Mesodermal cell (in vitro differentiated cells): Measurements from ENCODE around the gene ARMC7.
A peak's percentile ranks its signal among the peaks of the same experiment; 100 is the strongest.
"Not testable (repeated sequence)": the region's sequence is repeated elsewhere in the genome, so short reads cannot be mapped to it uniquely, and the experiment has no call there.

Source experiments
- H3K27ac ChIP-seq: 2 replicates; pipeline ENCODE4 v1.7.0; 2013; ENCODE audit warnings: mild to moderate bottlenecking, low read depth, low read length, moderate library complexity; ENCODE audit not compliant: severe bottlenecking
- H3K36me3 ChIP-seq: 2 replicates; pipeline ENCODE4 v1.7.1; 2013; ENCODE audit warnings: mild to moderate bottlenecking, low read length, moderate library complexity; ENCODE audit not compliant: control insufficient read depth, insufficient read depth
- H3K4me1 ChIP-seq: one replicate; pipeline ENCODE4 v1.7.1; 2013; ENCODE audit warnings: mild to moderate bottlenecking, low read length; ENCODE audit not compliant: insufficient read depth, control insufficient read depth, poor library complexity, severe bottlenecking
- H3K4me3 ChIP-seq: 2 replicates; pipeline ENCODE4 v1.7.0; 2013; ENCODE audit warnings: low read length, control low read depth, mild to moderate bottlenecking; ENCODE audit not compliant: insufficient read depth, poor library complexity, severe bottlenecking; ENCODE audit errors: extremely low read depth
- H3K9me3 ChIP-seq: 2 replicates; pipeline ENCODE4 v1.7.1; 2013; ENCODE audit warnings: mild to moderate bottlenecking, low read length, moderate library complexity; ENCODE audit not compliant: control insufficient read depth
- WGBS, 2 experiments: methylation state at CpG; one replicate each; pipeline ENCODE4 v1.1.5; 2013; ENCODE audit warnings: missing lambda C conversion rate in 2 of 2; ENCODE audit not compliant: insufficient coverage in 2 of 2; 5-methylcytosine and 5-hydroxymethylcytosine counted together

The ARMC7 gene

GRCh38 chr17:75155191-75155601 is 45.4 kb downstream of the ARMC7 start:
- Histone ChIP-seq H3K4me1 (peaks cover 13% of the 10 kb centered on the region), H3K4me3 (peak overlapping the region; percentile 16), H3K9me3 (no peaks in the 10 kb centered on the region), H3K27ac (peak overlapping the region; percentile 76), H3K36me3 (peaks cover 22% of the 10 kb centered on the region)
- WGBS, 2 experiments: 67% methylated on average over 1 of the region's 3 CpGs; no CpG with 5 or more reads in 1 of the 2 experiments

GRCh38 chr17:75158480-75158879 is 48.7 kb downstream of the ARMC7 start:
- peaks cover 20% of the 10 kb centered on the region for H3K36me3 ChIP-seq
- 95 to 98% methylated on average over 6 to 7 of the region's 8 CpGs for WGBS, 2 experiments
- not testable (repeated sequence) for H3K9me3 ChIP-seq, H3K4me3 ChIP-seq, H3K27ac ChIP-seq, H3K4me1 ChIP-seq

DNA sequence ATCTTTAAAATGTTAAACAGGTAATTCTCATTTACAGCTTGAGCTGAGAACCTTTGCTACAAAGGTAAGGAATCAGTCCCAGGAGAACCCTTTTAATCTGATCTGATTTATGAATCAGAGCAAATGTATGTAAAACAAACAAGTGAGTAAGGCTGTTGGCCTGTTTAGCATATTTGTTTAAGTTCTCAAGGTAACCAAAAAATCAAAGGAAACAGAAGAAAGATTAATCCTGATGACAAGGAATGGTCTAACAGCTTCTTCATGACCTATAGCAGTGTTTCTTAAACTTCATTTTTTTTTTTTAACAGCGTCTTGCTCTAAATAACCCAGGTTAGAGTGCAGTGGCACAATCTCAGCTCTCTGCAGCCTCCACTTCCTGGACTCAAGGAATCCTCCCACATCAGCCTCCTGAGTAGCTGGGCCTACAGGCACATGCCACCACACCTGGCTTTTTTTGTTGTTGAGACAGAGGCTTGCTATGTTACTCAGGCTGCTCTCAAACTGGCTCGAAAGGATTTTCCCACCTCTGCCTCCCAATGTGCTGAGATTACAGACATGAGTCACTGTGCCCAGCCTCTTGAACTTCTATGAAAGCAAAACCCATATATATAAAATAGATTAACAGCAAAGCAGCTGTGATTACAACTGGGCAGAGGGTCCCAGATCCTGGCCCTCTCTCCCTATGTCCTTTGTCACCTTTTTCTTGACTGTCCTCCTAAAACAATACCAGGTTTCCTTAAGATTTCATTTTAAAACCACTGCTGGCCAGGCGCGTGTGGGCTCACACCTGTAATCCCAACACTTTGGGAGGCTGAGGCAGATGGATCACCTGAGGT is 49.6 kb downstream of the ARMC7 start:
- no peaks in the 10 kb centered on the region for H3K9me3 ChIP-seq
- H3K4me1 ChIP-seq: peaks cover 10% of the 10 kb centered on the region
- H3K4me3 ChIP-seq: no peak overlapping the region
- WGBS, 2 experiments: 94 to 100% methylated on average over 2 to 3 of the region's 4 CpGs
- peak overlapping the region; percentile 30 for H3K27ac ChIP-seq
- peaks cover 25% of the 10 kb centered on the region for H3K36me3 ChIP-seq

DNA sequence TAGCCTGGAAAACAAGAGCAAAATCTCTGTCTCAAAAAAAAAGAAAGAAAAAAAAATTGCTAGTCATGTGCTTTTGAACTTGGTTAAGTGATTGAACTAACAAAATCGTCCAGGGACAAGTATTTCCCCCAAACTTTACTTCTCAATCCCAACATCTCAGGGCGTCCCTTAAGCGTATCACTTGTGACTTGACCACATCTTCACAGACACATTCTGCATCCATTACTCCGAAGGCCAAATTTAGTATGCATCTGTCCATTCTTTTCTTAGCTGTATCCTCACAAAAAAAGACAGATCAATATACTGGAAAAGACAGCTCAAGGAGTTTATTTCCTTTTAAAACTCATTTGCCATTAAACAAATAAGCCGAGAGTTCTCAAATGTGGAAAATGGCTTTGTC is 50.4 kb downstream of the ARMC7 start:
- 88 to 96% methylated on average over 4 of the region's 5 CpGs for WGBS, 2 experiments

DNA sequence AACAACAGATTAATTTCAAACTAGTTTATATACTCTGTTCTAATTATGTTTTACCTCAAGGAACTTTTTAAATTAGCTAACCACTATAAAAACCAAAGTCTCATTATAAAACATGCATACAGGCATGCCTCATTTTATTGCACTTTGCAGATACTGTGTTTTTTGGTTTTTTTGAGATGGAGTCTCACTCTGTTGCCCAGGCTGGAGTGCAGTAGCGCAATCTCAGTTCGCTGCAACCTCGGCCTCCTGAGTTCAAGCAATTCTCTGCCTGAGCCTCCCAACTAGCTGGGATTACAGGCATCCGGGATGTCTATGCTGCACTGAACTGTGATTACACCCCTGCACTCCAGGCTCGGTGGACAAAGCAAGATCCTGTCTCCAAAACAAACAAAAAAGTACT is 53.3 kb downstream of the ARMC7 start:
- Histone ChIP-seq H3K4me3 (no peak overlapping the region), H3K9me3 (no peaks in the 10 kb centered on the region), H3K4me1 (peaks cover 4% of the 10 kb centered on the region), H3K36me3 (peaks cover 44% of the 10 kb centered on the region), H3K27ac (no peak overlapping the region)
- WGBS, 2 experiments: 87 to 97% methylated on average over 5 of the region's 5 CpGs

More for the DNA sequence above, 50.4 kb downstream of the ARMC7 start:
- peaks cover 32% of the 10 kb centered on the region for H3K36me3 ChIP-seq
- no peak overlapping the region for H3K27ac ChIP-seq
- H3K4me1 ChIP-seq: peaks cover 5% of the 10 kb centered on the region
- H3K4me3 ChIP-seq: no peak overlapping the region
- H3K9me3 ChIP-seq: no peaks in the 10 kb centered on the region

DNA sequence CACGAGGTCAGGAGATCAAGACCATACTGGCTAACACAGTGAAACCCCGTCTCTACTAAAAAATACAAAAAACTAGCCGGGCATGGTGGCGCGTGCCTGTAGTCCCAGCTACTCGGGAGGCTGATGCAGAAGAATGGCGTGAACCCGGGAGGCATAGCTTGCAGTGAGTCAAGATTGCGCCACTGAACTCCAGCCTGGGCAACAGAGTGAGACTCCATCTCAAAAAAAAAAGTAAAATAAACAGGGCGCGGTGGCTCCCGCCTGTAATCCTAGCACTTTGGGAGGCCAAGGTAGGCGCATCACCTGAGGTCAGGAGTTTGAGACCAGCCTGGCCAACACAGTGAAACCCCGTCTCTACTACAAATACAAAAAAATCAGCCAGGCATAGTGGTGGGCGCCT is 54.8 kb downstream of the ARMC7 start:
- H3K36me3 ChIP-seq: peaks cover 53% of the 10 kb centered on the region
- not testable (repeated sequence) for H3K27ac ChIP-seq, H3K4me3 ChIP-seq, H3K9me3 ChIP-seq, H3K4me1 ChIP-seq
- 82 to 98% methylated on average over 11 to 12 of the region's 15 CpGs for WGBS, 2 experiments

GRCh38 chr17:75168998-75169397 is 59.2 kb downstream of the ARMC7 start:
- WGBS, 2 experiments: 90% methylated on average over 2 of the region's 4 CpGs; no CpG with 5 or more reads in 1 of the 2 experiments
- Histone ChIP-seq H3K9me3 (no peaks in the 10 kb centered on the region), H3K27ac (no peak overlapping the region), H3K4me1 (no peaks in the 10 kb centered on the region), H3K36me3 (peaks cover 84% of the 10 kb centered on the region), H3K4me3 (no peak overlapping the region)

- no peaks in the 10 kb centered on the region for H3K4me1 ChIP-seq
- no peak overlapping the region for H3K27ac ChIP-seq
- WGBS, 2 experiments: 95 to 100% methylated on average over 2 of the region's 4 CpGs
- H3K9me3 ChIP-seq: no peaks in the 10 kb centered on the region
- H3K36me3 ChIP-seq: peaks cover 94% of the 10 kb centered on the region
- no peak overlapping the region for H3K4me3 ChIP-seq
Measured at GRCh38 chr17:75173526-75173925, 63.8 kb downstream of the ARMC7 start.

- no peaks in the 10 kb centered on the region for H3K4me1 ChIP-seq
- no peak overlapping the region for H3K27ac ChIP-seq
- H3K4me3 ChIP-seq: no peak overlapping the region
- H3K36me3 ChIP-seq: peaks cover 95% of the 10 kb centered on the region
- WGBS, 2 experiments: 95 to 100% methylated on average over 9 to 11 of the region's 11 CpGs
- H3K9me3 ChIP-seq: no peaks in the 10 kb centered on the region
Measured at GRCh38 chr17:75174996-75175395, 65.2 kb downstream of the ARMC7 start.

GRCh38 chr17:75176625-75177024 is 66.9 kb downstream of the ARMC7 start:
- H3K4me3 ChIP-seq: no peak overlapping the region
- peaks cover 94% of the 10 kb centered on the region for H3K36me3 ChIP-seq
- H3K4me1 ChIP-seq: peaks cover 2% of the 10 kb centered on the region
- H3K27ac ChIP-seq: no peak overlapping the region
- no peaks in the 10 kb centered on the region for H3K9me3 ChIP-seq
- 87 to 97% methylated on average over 3 of the region's 5 CpGs for WGBS, 2 experiments

- no peak overlapping the region for H3K27ac ChIP-seq
- H3K36me3 ChIP-seq: peaks cover 81% of the 10 kb centered on the region
- H3K4me3 ChIP-seq: no peak overlapping the region
- 90 to 92% methylated on average over 2 to 3 of the region's 6 CpGs for WGBS, 2 experiments
- H3K4me1 ChIP-seq: peaks cover 2% of the 10 kb centered on the region
- H3K9me3 ChIP-seq: no peaks in the 10 kb centered on the region
Measured at GRCh38 chr17:75178453-75178852, 68.7 kb downstream of the ARMC7 start.
